Measurements from ENCODE around the gene SMYD3.

DNA sequence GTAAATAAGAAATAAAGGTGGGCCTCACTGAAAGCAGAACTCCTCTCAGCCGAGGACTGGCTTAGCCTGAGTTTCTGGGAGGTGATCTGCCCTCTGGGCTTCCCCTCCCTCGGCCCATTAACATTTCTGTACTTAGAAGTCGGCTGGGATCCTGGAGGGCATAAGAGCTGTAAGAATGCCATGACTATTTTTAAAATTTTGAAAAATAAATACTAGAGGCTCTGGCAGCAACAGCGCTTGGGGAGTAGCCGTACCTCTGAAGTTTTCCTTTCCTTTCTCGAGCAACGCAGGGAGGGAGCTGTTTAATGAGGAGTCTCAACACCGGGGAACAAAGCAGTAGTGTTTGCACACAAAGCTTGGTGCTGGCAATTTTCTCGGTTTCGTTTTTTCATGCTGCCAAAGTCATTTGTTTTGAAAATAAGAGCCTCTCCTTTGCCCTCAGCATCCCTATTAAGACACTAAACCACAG lies 498.7 kb downstream of the SMYD3 start:
- TF ChIP-seq ZNF274 (IDR thresholded peaks at IDR 0.05; ENCODE audit: low read depth, low read length), result no peak
- TF ChIP-seq SUZ12 (IDR thresholded peaks at IDR 0.05; ENCODE audit: extremely low read depth, insufficient read depth, insufficient read length), result no peak
- no peak for TF ChIP-seq YY1 (IDR thresholded peaks at IDR 0.05; ENCODE audit: insufficient read depth, insufficient read length)
